Thoracic aorta (tissue), 2 donors: Measurements from ENCODE around the gene NFYC. TPM values are rescaled to one million over a fixed set of nuclear protein-coding genes. Genes with fewer than 3 reads are reported as not detected.
A peak's percentile ranks its signal among the peaks of the same experiment; 100 is the strongest.

Experiments
- ATAC-seq: fragments of 150-250 bp; one replicate; pipeline ENCODE4 v1.8.0; 2017; ENCODE audit warnings: low read depth; ENCODE audit not compliant: insufficient number of reproducible peaks, low FRiP score
- DNase-seq: peaks from one replicate; pipeline ENCODE4 v3.0.0-alpha.2; 2020; ENCODE audit warnings: low spot score
- H3K27ac ChIP-seq, 2 donors: fragments of 200-600 bp; sonication (generic); 1 replicate in 1 of 2; 2 replicates in 1 of 2; pipeline ENCODE4 v1.5.1; 2016; ENCODE audit warnings: mild to moderate bottlenecking in 2 of 2, moderate library complexity in 2 of 2
- H3K27me3 ChIP-seq: fragments of 200-600 bp; sonication (generic); replicated peaks from 2 replicates; pipeline ENCODE4 v1.6.0; 2016; ENCODE audit warnings: mild to moderate bottlenecking; ENCODE audit not compliant: insufficient read depth
- H3K36me3 ChIP-seq: fragments of 200-600 bp; sonication (generic); one replicate; pipeline ENCODE4 v1.5.1; 2016
- H3K4me1 ChIP-seq, 2 donors: fragments of 200-600 bp; sonication (generic); 1 replicate in 1 of 2; 2 replicates in 1 of 2; pipeline versions ENCODE4 v1.5.1 to v1.6.0; 2016; ENCODE audit warnings: low read depth in 2 of 2, mild to moderate bottlenecking in 1 of 2; ENCODE audit not compliant: control insufficient read depth in 1 of 2
- H3K4me3 ChIP-seq: fragments of 200-600 bp; sonication (generic); 2 replicates; pipeline ENCODE4 v1.5.1; 2016; ENCODE audit warnings: mild to moderate bottlenecking
- H3K9me3 ChIP-seq: fragments of 200-600 bp; sonication (generic); 2 replicates; pipeline ENCODE4 v1.5.1; 2016
- total RNA-seq, 2 donors: library from RNA; depleted of rRNA; stranded (reverse); fragments of >200 nt; gene quantifications; one replicate each; pipeline versions ENCODE4 v1.1.0 to v1.2.3, GENCODE V29; 2016
- TF ChIP-seq, protein P1 (sequence below): fragments of 200-600 bp; sonication (generic); IDR thresholded peaks from one replicate; pipeline ENCODE4 v1.5.1; 2019; ENCODE audit warnings: antibody characterized with exemption

NFYC gene
- total RNA-seq, 2 donors from 2014 or later, result 38.9 to 40.6 TPM

DNA sequence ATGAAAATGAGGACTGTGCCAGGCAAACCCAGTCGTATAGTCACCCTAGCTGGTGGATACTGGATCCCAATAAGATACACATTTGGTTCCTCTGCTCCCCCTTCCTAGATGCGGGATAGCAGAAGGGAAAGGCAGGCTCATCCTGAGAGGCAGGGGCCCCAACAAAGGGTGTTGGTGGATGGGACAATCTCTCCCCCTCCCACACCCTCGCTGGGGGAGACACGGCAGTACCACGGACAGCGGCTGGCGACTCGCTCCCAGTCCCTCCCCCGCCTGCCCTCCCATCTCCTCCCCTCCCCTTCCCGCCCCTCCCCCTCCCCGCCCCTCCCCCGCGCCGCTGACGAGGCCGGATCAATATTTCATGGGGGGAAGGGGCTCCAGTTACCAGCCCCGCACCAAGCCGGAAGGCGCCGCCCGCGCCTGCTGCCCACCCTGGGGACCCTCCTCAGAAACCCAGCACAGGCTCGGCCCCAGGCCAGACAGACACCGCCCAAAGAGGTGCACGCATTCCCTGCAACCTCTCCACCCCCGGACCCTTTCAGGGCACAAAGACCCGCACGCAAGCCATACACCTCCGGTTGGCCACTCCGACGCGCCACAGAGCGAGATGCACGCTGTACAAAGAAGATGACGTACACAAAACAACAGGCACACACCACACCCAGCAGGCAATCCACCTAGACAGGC, 37.5 kb upstream of the NFYC start:
- ATAC-seq, result no peak
- Histone ChIP-seq H3K36me3 (no peaks in the 10 kb centered on the region), H3K9me3 (no peaks in the 10 kb centered on the region), H3K4me3 (no peak overlapping the region), H3K27ac (no peak overlapping the region), H3K4me1 (peaks cover 0 to 25% of the 10 kb centered on the region in 2 donors), H3K27me3 (no peaks in the 10 kb centered on the region)
- TF ChIP-seq, protein P1, sequence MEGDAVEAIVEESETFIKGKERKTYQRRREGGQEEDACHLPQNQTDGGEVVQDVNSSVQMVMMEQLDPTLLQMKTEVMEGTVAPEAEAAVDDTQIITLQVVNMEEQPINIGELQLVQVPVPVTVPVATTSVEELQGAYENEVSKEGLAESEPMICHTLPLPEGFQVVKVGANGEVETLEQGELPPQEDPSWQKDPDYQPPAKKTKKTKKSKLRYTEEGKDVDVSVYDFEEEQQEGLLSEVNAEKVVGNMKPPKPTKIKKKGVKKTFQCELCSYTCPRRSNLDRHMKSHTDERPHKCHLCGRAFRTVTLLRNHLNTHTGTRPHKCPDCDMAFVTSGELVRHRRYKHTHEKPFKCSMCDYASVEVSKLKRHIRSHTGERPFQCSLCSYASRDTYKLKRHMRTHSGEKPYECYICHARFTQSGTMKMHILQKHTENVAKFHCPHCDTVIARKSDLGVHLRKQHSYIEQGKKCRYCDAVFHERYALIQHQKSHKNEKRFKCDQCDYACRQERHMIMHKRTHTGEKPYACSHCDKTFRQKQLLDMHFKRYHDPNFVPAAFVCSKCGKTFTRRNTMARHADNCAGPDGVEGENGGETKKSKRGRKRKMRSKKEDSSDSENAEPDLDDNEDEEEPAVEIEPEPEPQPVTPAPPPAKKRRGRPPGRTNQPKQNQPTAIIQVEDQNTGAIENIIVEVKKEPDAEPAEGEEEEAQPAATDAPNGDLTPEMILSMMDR, result no peak
- DNase-seq, result no peak

DNA sequence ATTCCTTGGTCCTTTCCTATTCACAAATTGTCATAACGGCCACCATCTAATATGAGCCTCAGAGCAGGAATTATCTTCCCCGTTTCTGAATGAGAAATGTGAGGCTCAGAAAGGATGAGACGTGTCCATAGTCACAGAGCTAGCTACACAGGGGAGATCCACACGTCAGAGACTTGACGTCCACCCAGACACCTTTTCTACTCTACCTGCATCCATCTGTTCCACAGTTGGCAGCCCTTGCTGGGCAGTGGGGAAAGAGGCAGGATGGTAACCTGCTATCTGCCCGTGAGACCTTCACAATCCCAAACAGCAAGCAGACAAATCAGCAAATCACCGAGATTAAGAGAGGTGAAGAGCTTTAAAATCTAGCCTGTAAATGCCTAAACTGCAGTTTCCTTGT, 34.5 kb upstream of the NFYC start:
- TF ChIP-seq, protein P1, result no peak
- ATAC-seq, result no peak

DNA sequence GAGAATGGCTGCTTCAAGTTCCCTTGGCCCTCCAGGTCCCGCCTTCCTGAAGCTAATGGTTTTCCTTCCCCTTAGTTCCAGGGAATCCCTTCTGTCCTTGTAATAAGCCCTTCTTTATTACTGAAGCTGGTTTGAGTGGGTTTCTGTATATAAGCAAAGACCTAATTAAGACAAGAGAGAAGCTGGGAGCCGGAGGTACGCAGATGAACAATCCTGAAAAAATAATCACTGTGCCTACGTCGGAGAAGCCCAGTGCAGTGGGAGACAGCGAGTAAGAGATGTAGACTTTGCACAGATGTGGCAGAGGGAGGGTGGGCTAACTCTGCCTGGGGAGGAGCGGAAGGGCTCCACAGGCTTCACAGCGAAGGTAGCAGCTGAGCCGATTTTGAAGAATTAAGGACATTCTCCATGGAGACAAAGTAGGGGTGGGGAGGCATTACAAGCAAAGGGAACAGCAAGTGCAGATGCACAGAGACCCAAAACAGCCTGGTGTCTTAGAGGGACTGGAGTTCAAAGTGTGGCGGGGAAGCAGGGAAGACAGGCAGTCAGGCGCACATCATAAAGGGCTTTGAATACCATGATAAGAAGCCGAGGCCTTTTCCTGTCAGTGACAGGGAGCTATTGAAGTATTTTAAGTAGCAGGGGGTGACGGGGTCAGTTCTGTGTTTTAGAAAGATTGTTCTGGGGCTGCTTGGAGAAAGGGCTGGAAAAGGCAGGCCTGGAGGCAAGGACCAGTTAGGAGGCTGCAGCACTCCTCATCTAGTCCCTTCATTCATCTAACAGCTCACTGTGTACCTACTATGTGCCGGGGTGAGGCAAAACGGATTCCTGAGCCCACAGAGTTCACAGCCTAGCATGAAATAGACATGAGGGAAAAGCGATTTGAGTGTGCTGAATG, 32.5 kb upstream of the NFYC start:
- H3K27ac ChIP-seq, result no peak overlapping the region
- DNase-seq, result no peak
- ATAC-seq, result no peak
- no peaks in the 10 kb centered on the region for H3K36me3 ChIP-seq
- H3K27me3 ChIP-seq, result no peaks in the 10 kb centered on the region
- H3K9me3 ChIP-seq, result no peaks in the 10 kb centered on the region
- TF ChIP-seq, protein P1, result no peak
- no peak overlapping the region for H3K4me3 ChIP-seq
- peaks cover 9 to 36% of the 10 kb centered on the region in 2 donors for H3K4me1 ChIP-seq

More for the DNA sequence above, 34.5 kb upstream of the NFYC start:
- peaks cover 0 to 16% of the 10 kb centered on the region in 2 donors for H3K4me1 ChIP-seq
- DNase-seq, result no peak
- no peak overlapping the region for H3K27ac ChIP-seq
- H3K4me3 ChIP-seq, result no peak overlapping the region
- no peaks in the 10 kb centered on the region for H3K9me3 ChIP-seq
- H3K36me3 ChIP-seq, result no peaks in the 10 kb centered on the region
- H3K27me3 ChIP-seq, result no peaks in the 10 kb centered on the region

DNA sequence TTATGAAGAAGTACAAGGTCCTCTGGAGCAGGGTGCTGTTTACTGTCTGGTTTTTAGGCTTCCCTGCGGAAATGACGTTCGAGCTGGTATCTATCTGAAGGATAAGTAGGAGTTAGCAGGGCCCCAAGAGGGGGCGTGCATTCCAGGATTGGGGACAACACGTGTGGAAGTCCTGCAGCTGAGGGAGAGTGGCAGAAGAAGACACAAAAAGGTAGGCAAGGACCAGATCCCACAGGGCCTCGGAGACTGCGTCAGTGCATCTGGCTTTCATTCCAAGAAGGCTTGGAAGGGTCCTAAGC, 31.9 kb upstream of the NFYC start:
- DNase-seq (no peak), ATAC-seq (no peak)
- Histone ChIP-seq H3K4me3 (no peak overlapping the region), H3K9me3 (no peaks in the 10 kb centered on the region), H3K4me1 (peaks cover 12 to 36% of the 10 kb centered on the region in 2 donors), H3K27ac (no peak overlapping the region), H3K27me3 (no peaks in the 10 kb centered on the region), H3K36me3 (no peaks in the 10 kb centered on the region)
- TF ChIP-seq, protein P1, result no peak

DNA sequence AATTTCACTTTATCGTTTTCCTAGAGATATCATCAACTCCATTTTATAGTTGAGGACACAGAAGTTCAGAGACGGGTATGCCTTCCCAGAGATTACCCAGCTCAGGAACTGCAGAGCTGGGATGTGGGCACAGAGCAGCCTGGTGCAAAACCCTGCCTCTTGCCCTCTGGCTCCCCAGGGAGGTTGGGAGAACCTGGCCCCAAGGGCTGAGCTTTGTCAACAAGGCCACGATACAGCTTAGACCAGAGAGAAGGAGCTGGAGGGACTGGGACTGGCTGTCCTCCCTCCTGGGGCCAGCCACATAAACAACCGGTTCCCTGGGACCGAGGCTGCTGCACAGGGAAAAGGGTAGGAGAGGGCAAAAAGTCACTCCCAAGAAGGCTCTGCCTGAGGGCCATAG, 29.8 kb upstream of the NFYC start:
- Histone ChIP-seq H3K27me3 (no peaks in the 10 kb centered on the region), H3K36me3 (no peaks in the 10 kb centered on the region), H3K27ac (peak overlapping the region; percentile 69 to 81), H3K4me3 (no peak overlapping the region), H3K9me3 (no peaks in the 10 kb centered on the region), H3K4me1 (peaks cover 20 to 48% of the 10 kb centered on the region in 2 donors)
- no peak for ATAC-seq
- DNase-seq, result no peak
- TF ChIP-seq, protein P1, result no peak
